ENCODE results near the gene POC1A. TPM values are rescaled to one million over a fixed set of nuclear protein-coding genes. Genes with fewer than 3 reads are reported as not detected.

The POC1A gene
- total and polyA plus RNA-seq, 10 of the 15 experiments (the other 5 are each of a cell fraction or from before 2014, with no cell fraction given), result 8.5 to 49.8 (median 23.5) TPM

- TF ChIP-seq E2F8 (IDR thresholded peaks at IDR 0.05; ENCODE audit: low read depth, partially characterized antibody), result no peak
- 0 out of 2 replicates have a peak, but pooled peaks have one; percentile 13 for TF ChIP-seq MTA2 (IDR thresholded peaks at IDR 0.05; ENCODE audit: low read depth)
- no peak for TF ChIP-seq PAX8 (IDR thresholded peaks at IDR 0.05)
- no peak for TF ChIP-seq PML (IDR thresholded peaks at IDR 0.05; ENCODE audit: low read length)
- no peak for TF ChIP-seq SP1 (IDR thresholded peaks at IDR 0.05; ENCODE audit: low read depth, low read length)
- no peak for TF ChIP-seq PKNOX1 (IDR thresholded peaks at IDR 0.05)
- peak; percentile 35; the same call in 1 of the 2 replicates for TF ChIP-seq ZNF687 (IDR thresholded peaks at IDR 0.05)
- peak; percentile 20; the same call in 1 of the 2 replicates for TF ChIP-seq RUNX3 (IDR thresholded peaks at IDR 0.05; ENCODE audit: low read length)
- TF ChIP-seq MLLT1 (IDR thresholded peaks at IDR 0.05), result no peak
- TF ChIP-seq SKIL (IDR thresholded peaks at IDR 0.05; ENCODE audit: low read depth, poor library complexity, severe bottlenecking), result no peak
- TF ChIP-seq CBX3 (IDR thresholded peaks at IDR 0.05; ENCODE audit: borderline replicate concordance, low read depth), result no peak
- TF ChIP-seq RCOR1 (conservative IDR thresholded peaks at IDR 0.05; ENCODE audit: low read depth, low read length), result no peak
- 0 out of 2 replicates have a peak, but pooled peaks have one; percentile 34 for TF ChIP-seq RELB (IDR thresholded peaks at IDR 0.05; ENCODE audit: low read depth)
- TF ChIP-seq FOXK2 (IDR thresholded peaks at IDR 0.05), result no peak
- no peak for TF ChIP-seq SUZ12 (IDR thresholded peaks at IDR 0.05; ENCODE audit: unreplicated experiment)
Observed at GRCh38 chr3:52052831-52053306, 101.4 kb downstream of the POC1A start (continued).

All from GM12878 (cell line).